Naive B cell (primary cell): Measurements from ENCODE around the gene SBNO1. TPM values are rescaled to one million over a fixed set of nuclear protein-coding genes. Genes with fewer than 3 reads are reported as not detected.
"Not testable (repeated sequence)": the region's sequence is repeated elsewhere in the genome, so short reads cannot be mapped to it uniquely, and the experiment has no call there.

Experiments
- ATAC-seq, 2 donors: fragments of 150-1000 bp; cut with Tn5 transposase; 2 replicates each; pipeline ENCODE4 v1.10.0; 2021; ENCODE audit warnings: low read depth in 2 of 2, mild to moderate bottlenecking in 2 of 2, moderate library complexity in 2 of 2
- DNase-seq: peaks from one replicate; pipeline ENCODE4 v3.0.0; 2022
- H3K27ac Mint-ChIP-seq, 6 donors: one replicate each; pipeline ENCODE4 v1.8.0; 2020 to 2022; ENCODE audit warnings: mild to moderate bottlenecking in 6 of 6, mixed read lengths in 6 of 6, moderate library complexity in 5 of 6, inconsistent platforms in 2 of 6
- H3K27me3 Mint-ChIP-seq, 3 donors: one replicate each; pipeline ENCODE4 v1.8.0; 2021 to 2022; ENCODE audit warnings: mixed read lengths in 3 of 3, mild to moderate bottlenecking in 1 of 3
- H3K36me3 Mint-ChIP-seq, 2 donors: one replicate each; pipeline ENCODE4 v1.8.0; 2020 to 2022; ENCODE audit warnings: mixed read lengths in 2 of 2, inconsistent platforms in 1 of 2, mild to moderate bottlenecking in 1 of 2
- H3K4me1 Mint-ChIP-seq, 3 donors: one replicate each; pipeline ENCODE4 v1.8.0; 2020 to 2022; ENCODE audit warnings: mixed read lengths in 3 of 3, inconsistent platforms in 1 of 3, mild to moderate bottlenecking in 1 of 3, moderate library complexity in 1 of 3
- H3K4me3 Mint-ChIP-seq, 8 donors: one replicate each; pipeline ENCODE4 v1.8.0; 2020 to 2022; ENCODE audit warnings: mild to moderate bottlenecking in 8 of 8, mixed read lengths in 8 of 8, moderate library complexity in 8 of 8, inconsistent platforms in 2 of 8
- H3K9me3 Mint-ChIP-seq, 7 donors: one replicate each; pipeline ENCODE4 v1.8.0; 2020 to 2022; ENCODE audit warnings: mixed read lengths in 7 of 7, mild to moderate bottlenecking in 5 of 7, inconsistent platforms in 2 of 7, moderate library complexity in 1 of 7
- polyA plus RNA-seq, 6 donors: library from polyadenylated mRNA; unstranded; fragments of 300-500 nt; fragmentation: Illumina TruSeq; gene quantifications; one replicate each; pipeline ENCODE4 v1.2.3, GENCODE V29; 2021; ENCODE audit warnings: low read depth in 6 of 6

SBNO1 gene
- polyA plus RNA-seq, result 10 to 100 TPM; 17.2 to 30.6 (median 24.1) TPM

DNA sequence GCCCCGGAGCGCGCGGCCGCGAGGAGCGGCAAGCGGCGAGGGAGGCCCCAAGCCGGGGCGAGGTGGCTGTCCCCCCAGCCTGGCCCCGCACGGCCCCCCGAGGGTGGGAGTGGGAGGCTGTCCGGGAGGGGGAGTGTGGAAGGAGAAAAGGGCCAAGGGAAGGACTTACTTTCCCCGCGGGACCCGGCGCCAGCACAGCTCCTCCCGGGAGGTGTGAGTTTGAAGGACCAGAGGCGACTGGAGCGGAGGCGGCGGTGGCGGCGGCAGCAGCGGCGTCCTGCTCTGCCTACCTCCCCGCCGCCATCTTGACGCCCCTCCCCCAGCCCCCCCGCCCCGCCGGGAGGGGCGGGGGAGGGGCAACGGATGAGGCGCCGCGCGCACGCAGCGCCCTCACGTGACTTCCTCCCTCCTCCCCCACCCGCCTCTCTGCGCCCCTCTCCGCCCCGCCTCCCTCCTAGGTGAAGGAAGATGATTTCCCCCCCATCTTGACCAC lies at the start of gene SBNO1:
TSS of gene SBNO1 (minus strand) at position 316 of the 493 bp plus-strand sequence. CDS start 14,406 bp downstream, outside the sequence.
- no peaks in the 10 kb centered on the region for H3K9me3 Mint-ChIP-seq
- peak within 1 kb of the TSS; percentile 96 to 100 (median 100) for H3K27ac Mint-ChIP-seq
- H3K4me1 Mint-ChIP-seq, result peaks cover 11 to 27% (median 17%) of the 10 kb centered on the region in 3 donors
- H3K36me3 Mint-ChIP-seq, result no peaks in the 10 kb centered on the region
- H3K4me3 Mint-ChIP-seq, result peak within 1 kb of the TSS; percentile 82 to 98 (median 94)
- H3K27me3 Mint-ChIP-seq, result no peaks in the 10 kb centered on the region
- DNase-seq (peak; percentile 91), ATAC-seq (peak; percentile 40 to 42)

DNA sequence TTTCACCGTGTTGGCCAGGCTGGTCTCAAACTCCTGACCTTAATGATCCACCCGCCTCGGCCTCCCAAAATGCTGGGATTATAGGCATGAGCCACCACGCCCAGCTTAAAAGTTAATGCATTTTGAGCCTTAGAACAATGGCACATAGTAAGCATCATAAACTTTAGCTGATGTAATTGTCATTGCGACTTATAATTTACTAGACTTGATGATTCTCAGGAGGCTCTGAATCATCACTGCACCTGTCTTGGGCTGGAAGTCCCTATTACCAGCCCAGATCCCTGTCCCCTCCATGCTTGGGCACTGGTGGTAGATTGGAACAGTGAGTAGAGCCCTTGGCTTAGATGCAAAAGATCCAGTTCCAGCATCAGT lies 45.4 kb upstream of the SBNO1 start:
- Mint-ChIP-seq H3K27ac (peak overlapping the region in 3 of 6 donors; percentile 11 to 58 (median 56)), H3K9me3 (no peaks in the 10 kb centered on the region), H3K27me3 (no peaks in the 10 kb centered on the region), H3K36me3 (peaks cover 0 to 3% of the 10 kb centered on the region in 2 donors), H3K4me3 (no peak overlapping the region), H3K4me1 (peaks cover 0 to 5% (median 0%) of the 10 kb centered on the region in 3 donors)
- no peak for DNase-seq
- no peak for ATAC-seq

DNA sequence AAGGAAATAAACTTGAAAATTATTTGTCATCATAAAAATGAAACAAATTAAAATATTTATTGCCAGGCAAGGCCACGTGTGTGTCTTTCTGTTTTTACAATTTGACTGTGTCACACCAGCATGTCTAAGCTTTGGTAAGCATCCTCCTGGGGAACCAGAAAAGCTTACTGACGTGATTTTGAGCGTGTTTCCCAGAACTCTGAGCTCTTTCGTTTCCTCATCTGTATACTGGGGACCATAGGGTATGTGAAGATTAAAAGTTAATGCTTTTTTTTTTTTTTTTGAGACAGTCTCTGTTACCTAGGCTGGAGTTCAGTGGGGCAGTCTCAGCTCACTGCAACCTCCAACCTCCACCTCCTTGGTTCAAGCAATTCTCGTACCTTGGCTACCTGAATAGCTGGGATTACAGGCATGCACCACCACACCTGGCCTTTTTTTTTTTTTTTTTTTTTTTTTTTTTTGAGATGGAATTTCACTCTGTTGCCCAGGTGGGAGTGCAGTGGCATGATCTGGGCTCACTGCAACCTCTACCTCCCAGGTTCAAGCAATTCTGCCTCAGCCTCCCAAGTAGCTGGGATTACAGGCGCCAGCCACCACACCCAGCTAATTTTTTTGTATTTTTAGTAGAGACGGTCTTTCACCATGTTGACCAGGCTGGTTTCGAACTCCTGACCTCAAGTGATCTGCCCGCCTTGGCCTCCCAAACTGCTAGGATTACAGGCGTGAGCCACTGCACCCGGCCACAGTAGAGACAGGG lies 44.8 kb upstream of the SBNO1 start:
- H3K27ac Mint-ChIP-seq, result peak overlapping the region in 3 of 6 donors; percentile 11 to 66 (median 29)
- H3K9me3 Mint-ChIP-seq, H3K4me3 Mint-ChIP-seq, H3K36me3 Mint-ChIP-seq, H3K4me1 Mint-ChIP-seq, DNase-seq, H3K27me3 Mint-ChIP-seq: not testable (repeated sequence)
- peak; percentile 23 to 63 for ATAC-seq

DNA sequence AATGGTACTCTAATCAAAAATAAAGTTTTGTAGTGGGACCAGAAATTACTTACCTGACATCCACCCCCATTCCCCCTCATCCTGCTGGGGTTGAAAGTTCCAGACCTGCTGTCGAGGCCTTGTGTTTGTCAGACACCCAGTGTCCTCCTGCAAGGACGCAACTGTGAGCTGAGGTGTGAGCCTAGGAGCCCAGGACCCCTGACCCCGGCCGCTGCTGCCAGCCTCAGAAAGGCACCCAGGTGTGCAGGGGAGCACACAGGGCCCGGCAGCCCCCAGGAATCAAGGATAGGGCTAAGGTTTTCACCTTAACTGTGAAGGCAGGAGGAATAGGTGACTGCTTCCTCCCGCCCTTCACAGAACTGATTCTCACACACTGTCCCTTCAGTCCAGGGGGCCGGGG lies 44.0 kb upstream of the SBNO1 start:
- not testable (repeated sequence) for H3K27me3 Mint-ChIP-seq, DNase-seq, H3K36me3 Mint-ChIP-seq, ATAC-seq, H3K4me1 Mint-ChIP-seq, H3K9me3 Mint-ChIP-seq, H3K4me3 Mint-ChIP-seq
- H3K27ac Mint-ChIP-seq, result peak overlapping the region in 1 of 6 donors; percentile 53

DNA sequence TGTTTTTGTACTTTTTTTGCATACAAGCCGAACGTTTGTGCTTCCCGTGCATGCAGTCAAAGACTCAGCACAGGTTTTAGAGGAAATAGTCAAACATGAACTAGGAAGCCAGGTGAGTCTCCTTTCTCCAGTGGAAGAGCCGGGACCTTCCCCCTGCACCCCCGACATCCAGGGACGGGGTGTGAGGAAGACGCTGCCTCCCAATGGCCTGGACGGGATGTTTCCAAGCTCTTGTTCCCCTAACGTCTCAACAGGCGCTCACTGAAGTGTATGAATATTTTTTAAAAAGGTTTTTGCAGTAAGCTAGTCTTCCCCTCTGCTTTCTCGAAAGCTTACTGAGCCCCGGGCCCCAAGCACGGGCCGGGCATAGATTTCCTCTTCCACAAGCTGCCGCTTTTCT lies 43.3 kb upstream of the SBNO1 start:
- H3K4me3 Mint-ChIP-seq, H3K27ac Mint-ChIP-seq, DNase-seq, H3K27me3 Mint-ChIP-seq, H3K9me3 Mint-ChIP-seq, ATAC-seq, H3K36me3 Mint-ChIP-seq, H3K4me1 Mint-ChIP-seq: not testable (repeated sequence)

DNA sequence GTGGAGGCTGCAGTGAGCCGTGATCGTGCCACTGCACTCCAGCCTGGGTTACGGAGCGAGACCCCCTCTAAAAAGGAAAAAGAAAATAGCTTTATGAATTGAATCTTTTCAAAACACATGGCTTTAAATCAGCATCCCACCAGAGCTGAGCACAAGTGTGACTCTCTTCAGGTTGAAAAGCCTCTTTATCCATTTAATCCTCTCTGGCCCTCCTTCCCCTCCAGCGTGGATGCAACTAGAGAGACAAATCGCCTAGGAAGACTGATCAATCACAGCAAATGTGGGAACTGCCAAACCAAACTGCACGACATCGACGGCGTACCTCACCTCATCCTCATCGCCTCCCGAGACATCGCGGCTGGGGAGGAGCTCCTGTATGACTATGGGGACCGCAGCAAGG lies 42.6 kb upstream of the SBNO1 start:
- H3K36me3 Mint-ChIP-seq, DNase-seq, ATAC-seq, H3K9me3 Mint-ChIP-seq, H3K27me3 Mint-ChIP-seq, H3K4me3 Mint-ChIP-seq: not testable (repeated sequence)
- H3K4me1 Mint-ChIP-seq, result peaks cover 2 to 10% (median 4%) of the 10 kb centered on the region in 3 donors
- peak overlapping the region in 2 of 6 donors; percentile 78 to 79 for H3K27ac Mint-ChIP-seq

DNA sequence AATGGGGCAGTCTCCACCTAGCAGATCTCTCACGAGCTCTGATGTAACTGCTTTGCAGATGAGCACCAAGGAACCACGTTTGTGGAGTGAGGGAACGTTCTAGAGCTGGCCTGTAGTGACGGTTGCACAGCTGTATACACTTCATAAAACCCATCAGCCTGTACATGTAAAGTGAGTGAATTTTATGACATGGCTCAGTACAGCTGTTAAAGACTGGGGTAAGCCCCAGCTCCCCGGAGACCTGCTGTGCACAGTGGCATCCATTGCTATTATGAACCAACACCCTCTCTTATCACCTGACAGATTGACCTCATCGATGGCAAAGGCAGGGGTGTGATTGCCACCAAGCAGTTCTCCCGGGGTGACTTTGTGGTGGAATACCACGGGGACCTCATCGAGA lies 39.9 kb upstream of the SBNO1 start:
- peak; percentile 58 to 79 for ATAC-seq
- peaks cover 2 to 8% (median 5%) of the 10 kb centered on the region in 3 donors for H3K4me1 Mint-ChIP-seq
- peak; percentile 18 for DNase-seq
- H3K4me3 Mint-ChIP-seq, result no peak overlapping the region
- no peaks in the 10 kb centered on the region for H3K27me3 Mint-ChIP-seq
- no peaks in the 10 kb centered on the region for H3K9me3 Mint-ChIP-seq
- H3K36me3 Mint-ChIP-seq, result no peaks in the 10 kb centered on the region
- peak overlapping the region in 1 of 6 donors; percentile 47 for H3K27ac Mint-ChIP-seq

DNA sequence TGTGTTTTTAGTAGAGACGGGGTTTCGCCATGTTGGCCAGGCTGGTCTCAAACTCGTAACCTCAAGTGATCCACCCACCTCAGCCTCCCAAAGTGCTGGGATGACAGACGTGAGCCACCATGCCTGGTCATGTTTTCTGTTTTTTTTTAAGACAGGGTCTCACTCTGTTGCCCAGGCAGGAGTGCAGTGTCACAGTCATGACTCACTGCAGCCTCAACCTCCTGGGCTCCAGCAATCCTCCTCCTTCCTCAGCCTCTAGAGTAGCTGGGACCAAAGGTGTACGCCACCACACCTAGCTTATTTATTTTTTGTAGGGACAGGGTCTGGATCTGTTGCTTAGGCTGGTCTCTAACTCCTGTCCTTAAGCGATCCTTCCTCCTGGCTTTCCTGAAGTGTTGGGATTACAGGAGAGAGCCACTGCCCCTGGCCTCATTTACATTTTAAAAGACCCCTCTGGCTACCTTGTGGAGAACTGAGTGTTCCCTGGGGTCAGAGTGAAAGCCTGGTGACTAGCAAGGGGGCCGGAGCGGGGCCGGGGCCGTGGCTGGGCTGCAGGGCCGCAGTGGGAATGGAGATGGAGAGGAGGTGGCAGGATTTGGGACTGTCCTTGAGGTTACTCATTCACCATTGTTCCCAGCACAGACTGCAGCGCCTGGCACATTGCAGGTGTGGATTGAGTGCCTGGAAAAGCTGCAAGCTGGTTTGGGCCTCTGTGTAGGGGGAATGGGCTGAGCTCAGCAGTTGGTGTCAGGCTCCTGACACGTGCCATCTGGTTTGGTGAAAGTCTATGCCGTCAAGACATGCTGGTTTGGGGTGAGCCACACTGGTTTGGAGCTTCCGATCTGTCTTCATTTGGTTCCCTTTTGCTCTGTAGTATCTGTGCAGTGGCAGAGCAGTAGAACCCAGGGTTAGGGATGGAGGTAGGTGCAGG lies 37.4 kb upstream of the SBNO1 start:
- ATAC-seq (no peak), DNase-seq (no peak)
- Mint-ChIP-seq H3K27me3 (no peaks in the 10 kb centered on the region), H3K9me3 (no peaks in the 10 kb centered on the region), H3K4me1 (peaks cover 5 to 13% (median 6%) of the 10 kb centered on the region in 3 donors), H3K36me3 (no peaks in the 10 kb centered on the region), H3K27ac (peak overlapping the region in 2 of 6 donors; percentile 27 to 53), H3K4me3 (no peak overlapping the region)

DNA sequence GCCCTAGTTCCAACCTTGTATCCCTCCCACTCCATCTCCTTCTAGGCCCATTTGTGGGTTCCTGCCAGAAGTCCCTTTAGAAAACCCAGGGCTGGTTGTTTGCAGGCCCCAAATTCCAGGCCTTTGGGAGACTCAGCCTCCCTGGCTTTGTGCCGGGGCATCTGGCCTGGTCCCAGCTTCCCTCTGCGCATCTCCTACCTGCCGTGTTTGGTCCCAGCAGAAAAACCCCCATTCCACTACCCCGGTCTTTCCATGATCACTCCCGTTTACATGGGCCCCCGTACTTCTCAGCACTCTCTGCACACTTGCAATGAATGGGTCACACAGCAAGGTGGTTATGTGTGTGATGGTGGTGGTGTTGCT lies 34.6 kb upstream of the SBNO1 start:
- Mint-ChIP-seq H3K27ac (peak overlapping the region in 1 of 6 donors; percentile 44), H3K27me3 (no peaks in the 10 kb centered on the region), H3K4me1 (peaks cover 5 to 11% (median 9%) of the 10 kb centered on the region in 3 donors), H3K9me3 (no peaks in the 10 kb centered on the region), H3K4me3 (no peak overlapping the region), H3K36me3 (peaks cover 0 to 9% of the 10 kb centered on the region in 2 donors)
- DNase-seq (no peak), ATAC-seq (no peak)

DNA sequence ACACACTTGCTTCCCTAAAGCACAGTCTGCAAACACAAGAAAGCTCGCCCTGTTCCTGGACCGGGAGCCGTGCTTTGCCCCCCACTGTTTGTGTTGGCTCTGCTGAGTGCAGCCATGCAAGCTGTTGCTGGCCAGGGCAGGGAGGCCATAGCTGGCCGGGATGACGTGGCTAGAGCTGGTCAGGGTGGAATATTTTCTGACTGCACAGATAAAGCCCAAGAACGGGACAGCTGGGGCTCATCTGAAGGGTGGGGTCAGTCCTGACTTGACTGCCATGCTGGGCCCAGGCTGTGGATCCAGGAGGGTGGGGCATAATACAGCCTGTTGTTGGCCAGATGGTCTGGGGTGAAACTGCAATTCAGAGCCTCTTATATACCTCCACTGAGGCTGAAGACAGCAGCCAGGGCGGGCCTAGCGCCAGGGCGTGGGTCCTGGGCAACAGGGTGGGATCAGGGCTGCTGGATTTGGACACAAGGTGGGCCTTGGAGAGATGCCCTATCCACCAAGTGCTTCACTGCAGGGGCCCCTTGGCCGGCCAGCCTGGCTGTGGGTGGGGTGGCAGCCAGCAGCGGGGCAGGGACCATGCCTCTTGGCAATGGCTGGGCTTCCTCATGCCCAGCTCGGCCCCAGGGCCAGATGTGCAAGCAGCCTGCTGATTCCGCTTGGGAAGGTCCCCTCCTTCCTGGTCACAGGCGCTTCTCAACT lies 34.1 kb upstream of the SBNO1 start:
- Mint-ChIP-seq H3K4me1 (peaks cover 5 to 8% (median 8%) of the 10 kb centered on the region in 3 donors), H3K36me3 (peaks cover 0 to 9% of the 10 kb centered on the region in 2 donors), H3K9me3 (no peaks in the 10 kb centered on the region), H3K4me3 (no peak overlapping the region), H3K27ac (peak overlapping the region in 1 of 6 donors; percentile 44), H3K27me3 (no peaks in the 10 kb centered on the region)
- DNase-seq, result no peak
- ATAC-seq, result no peak

DNA sequence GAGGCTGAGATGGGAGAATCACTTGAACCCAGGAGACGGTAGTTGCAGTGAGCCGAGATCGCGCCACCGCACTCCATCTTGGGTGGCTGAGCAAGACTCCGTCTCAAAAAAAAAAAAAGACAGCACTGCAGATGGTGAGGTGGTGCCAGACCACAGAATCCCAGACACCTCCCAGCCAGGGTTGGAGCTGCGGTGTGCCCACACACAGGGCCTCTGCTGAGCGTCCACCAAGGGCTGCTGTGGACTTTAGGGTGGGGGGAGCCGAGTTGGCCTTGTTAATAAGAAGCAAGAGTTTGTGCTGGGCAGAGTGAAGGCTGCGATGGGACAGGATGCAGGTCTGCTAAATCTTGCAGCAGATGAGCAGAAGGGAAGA lies 33.5 kb upstream of the SBNO1 start:
- H3K27ac Mint-ChIP-seq, result no peak overlapping the region
- peaks cover 5 to 8% (median 8%) of the 10 kb centered on the region in 3 donors for H3K4me1 Mint-ChIP-seq
- H3K36me3 Mint-ChIP-seq, result peaks cover 0 to 9% of the 10 kb centered on the region in 2 donors
- H3K27me3 Mint-ChIP-seq, result no peaks in the 10 kb centered on the region
- no peak for ATAC-seq
- no peak overlapping the region for H3K4me3 Mint-ChIP-seq
- no peaks in the 10 kb centered on the region for H3K9me3 Mint-ChIP-seq
- no peak for DNase-seq

DNA sequence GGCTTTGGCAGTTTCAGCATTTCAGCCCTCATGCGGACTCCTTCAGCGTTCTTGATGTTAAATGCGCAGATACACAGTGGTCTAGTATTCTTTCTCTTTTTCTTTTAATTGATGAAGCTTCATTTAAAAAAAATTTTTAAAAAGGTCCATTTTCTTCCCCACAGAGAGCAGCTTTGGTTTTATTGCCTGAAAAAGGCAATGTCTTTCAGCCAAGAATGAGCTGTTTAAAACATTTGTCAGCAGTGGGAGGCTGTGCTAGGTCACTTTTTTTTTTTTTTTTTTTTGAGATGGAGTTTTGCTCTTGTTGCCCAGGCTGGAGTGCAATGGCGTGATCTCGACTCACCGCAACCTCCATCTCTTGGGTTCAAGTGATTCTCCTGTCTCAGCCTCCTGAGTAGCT lies 32.8 kb upstream of the SBNO1 start:
- H3K36me3 Mint-ChIP-seq, result peaks cover 0 to 9% of the 10 kb centered on the region in 2 donors
- no peaks in the 10 kb centered on the region for H3K9me3 Mint-ChIP-seq
- ATAC-seq, result no peak
- H3K27ac Mint-ChIP-seq, result no peak overlapping the region
- H3K27me3 Mint-ChIP-seq, result no peaks in the 10 kb centered on the region
- no peak for DNase-seq
- H3K4me3 Mint-ChIP-seq, result no peak overlapping the region
- H3K4me1 Mint-ChIP-seq, result peaks cover 2 to 13% (median 8%) of the 10 kb centered on the region in 3 donors

DNA sequence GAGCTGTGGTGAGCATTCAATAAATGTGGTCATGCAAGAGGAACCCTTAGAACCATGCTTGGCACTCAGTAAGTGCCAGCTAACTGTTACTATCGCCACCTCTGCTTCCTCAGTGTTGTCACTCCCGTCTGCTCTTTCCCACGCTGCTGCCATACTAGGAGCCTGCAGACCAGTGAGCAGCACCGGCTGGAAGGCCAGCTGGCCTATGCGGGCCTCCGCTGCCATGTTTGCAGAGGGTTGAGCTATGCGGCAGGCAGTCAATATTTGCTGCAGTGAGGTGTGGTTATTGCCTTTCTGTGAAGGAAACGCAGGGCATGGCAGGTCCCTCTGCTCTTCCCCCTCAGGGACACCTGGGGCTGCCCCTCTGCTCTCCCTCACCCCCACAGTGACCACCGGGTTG lies 32.3 kb upstream of the SBNO1 start:
- Mint-ChIP-seq H3K36me3 (peaks cover 0 to 9% of the 10 kb centered on the region in 2 donors), H3K27ac (no peak overlapping the region), H3K4me1 (peaks cover 0 to 13% (median 8%) of the 10 kb centered on the region in 3 donors), H3K27me3 (no peaks in the 10 kb centered on the region), H3K9me3 (no peaks in the 10 kb centered on the region), H3K4me3 (no peak overlapping the region)
- DNase-seq, result no peak
- no peak for ATAC-seq
